ENCODE measurements around the gene ZCCHC17.

ZCCHC17 gene

DNA sequence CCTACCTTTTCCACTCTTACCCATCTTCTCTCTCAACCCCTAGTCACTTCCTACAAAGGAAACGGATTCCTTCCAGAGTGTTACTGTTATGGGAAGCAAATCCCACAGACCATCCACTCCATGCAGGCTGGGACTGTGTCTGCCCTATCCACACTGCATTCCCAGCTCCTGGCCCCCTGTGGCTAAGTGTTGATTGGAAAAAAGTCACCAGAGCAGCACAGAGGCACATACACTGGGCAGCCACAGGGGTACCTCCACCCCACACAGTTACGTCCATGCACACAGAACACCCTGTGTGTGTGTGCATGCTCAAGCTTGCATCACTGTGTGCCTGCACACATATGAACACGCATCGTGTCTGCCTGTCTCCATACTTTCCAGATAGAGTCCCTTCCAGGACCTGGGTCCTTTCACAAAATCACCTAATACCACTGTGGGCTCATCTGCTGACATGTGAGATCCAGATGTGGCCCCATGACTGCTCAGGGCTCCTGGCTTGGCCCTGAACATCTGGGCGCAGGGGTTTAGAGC, 112.0 kb downstream of the ZCCHC17 start:
- TF ChIP-seq, protein P1, sequence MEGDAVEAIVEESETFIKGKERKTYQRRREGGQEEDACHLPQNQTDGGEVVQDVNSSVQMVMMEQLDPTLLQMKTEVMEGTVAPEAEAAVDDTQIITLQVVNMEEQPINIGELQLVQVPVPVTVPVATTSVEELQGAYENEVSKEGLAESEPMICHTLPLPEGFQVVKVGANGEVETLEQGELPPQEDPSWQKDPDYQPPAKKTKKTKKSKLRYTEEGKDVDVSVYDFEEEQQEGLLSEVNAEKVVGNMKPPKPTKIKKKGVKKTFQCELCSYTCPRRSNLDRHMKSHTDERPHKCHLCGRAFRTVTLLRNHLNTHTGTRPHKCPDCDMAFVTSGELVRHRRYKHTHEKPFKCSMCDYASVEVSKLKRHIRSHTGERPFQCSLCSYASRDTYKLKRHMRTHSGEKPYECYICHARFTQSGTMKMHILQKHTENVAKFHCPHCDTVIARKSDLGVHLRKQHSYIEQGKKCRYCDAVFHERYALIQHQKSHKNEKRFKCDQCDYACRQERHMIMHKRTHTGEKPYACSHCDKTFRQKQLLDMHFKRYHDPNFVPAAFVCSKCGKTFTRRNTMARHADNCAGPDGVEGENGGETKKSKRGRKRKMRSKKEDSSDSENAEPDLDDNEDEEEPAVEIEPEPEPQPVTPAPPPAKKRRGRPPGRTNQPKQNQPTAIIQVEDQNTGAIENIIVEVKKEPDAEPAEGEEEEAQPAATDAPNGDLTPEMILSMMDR (IDR thresholded peaks at IDR 0.05; ENCODE audit: low read depth, low read length) = no peak
- TF ChIP-seq POLR2A (IDR thresholded peaks at IDR 0.05; ENCODE audit: extremely low read depth, insufficient read length) (no peak), MYC (IDR thresholded peaks at IDR 0.05; ENCODE audit: low read depth, low read length) (no peak)
- TF ChIP-seq, protein P2, sequence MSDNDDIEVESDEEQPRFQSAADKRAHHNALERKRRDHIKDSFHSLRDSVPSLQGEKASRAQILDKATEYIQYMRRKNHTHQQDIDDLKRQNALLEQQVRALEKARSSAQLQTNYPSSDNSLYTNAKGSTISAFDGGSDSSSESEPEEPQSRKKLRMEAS (IDR thresholded peaks at IDR 0.05; ENCODE audit: low read depth, low read length) = no peak
- DNase-seq (ENCODE audit: low read depth) = no peak
- no peak overlapping the region for H3K4me3 ChIP-seq (ENCODE audit: low read depth, low read length)

DNA sequence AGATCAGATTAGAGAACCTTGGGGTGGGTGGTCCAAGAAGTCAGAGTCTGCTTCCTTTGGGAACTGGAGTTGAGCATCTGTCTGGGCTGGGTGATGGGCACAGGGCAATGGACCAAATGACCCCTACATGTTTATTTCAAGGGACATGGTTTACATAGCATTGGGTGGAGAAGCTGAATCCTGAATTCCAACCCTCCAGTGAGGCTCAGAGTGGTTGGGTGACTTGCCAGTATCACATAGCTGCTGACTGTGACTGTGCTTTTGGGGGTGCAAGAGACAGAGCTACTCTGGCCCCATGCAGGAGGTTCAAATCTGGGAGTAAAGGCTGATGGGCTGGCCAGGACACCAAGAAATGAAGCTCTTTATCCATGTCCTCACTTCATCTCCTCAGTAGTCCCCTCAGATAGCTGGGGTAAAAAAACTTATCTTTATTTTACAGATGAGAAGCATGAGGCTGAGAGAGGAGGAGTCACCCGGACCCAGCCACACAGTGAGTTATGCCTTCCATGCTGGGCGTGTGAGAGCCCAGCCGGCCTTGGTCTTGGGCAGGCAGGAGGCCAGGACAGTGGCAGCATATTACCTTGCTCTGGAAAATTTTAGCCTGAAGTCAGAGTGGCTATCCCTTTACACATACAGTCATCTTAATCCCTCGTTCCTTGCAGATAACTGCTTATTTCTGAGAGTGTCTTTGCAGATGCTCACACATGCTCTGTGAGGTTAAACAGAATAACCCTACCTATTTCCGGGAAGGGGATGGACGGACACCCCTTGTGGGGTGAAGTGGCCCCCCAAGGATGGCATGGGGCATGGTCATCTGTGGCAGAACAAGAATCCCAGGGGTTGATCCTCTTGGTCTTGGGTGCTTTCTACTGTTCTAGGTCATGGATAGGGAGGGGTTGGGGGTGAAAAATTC, 113.4 kb downstream of the ZCCHC17 start:
- H3K4me3 ChIP-seq (ENCODE audit: low read depth, low read length) = no peak overlapping the region
- DNase-seq (ENCODE audit: low read depth) = no peak
- TF ChIP-seq, protein P1 (IDR thresholded peaks at IDR 0.05; ENCODE audit: low read depth, low read length) = no peak
- TF ChIP-seq MYC (IDR thresholded peaks at IDR 0.05; ENCODE audit: low read depth, low read length) = no peak
- TF ChIP-seq, protein P2 (IDR thresholded peaks at IDR 0.05; ENCODE audit: low read depth, low read length) = no peak
- TF ChIP-seq POLR2A (IDR thresholded peaks at IDR 0.05; ENCODE audit: extremely low read depth, insufficient read length) = no peak

DNA sequence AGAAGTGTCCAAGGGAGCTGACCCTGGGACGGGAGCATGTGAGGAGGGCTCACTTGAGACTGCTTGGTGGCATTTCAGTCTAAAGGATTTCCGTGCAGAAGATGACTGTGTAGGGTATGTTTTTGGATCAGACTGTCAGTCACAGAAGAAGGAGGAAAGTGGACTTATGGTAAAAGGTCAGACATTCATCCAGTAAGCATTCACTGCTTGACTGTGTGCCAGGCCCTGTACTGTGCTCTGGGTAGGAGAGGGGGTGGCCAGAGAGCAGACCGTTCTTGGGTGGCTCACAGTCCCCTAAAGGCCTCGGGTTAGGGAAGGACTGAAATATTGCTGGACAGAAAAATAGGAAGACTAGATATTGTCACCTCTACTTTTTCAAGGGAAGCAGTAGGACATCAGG, 114.0 kb downstream of the ZCCHC17 start:
- no peak for DNase-seq (ENCODE audit: low read depth)
- TF ChIP-seq, protein P1 (IDR thresholded peaks at IDR 0.05; ENCODE audit: low read depth, low read length) = no peak
- no peak for TF ChIP-seq POLR2A (IDR thresholded peaks at IDR 0.05; ENCODE audit: extremely low read depth, insufficient read length)
- TF ChIP-seq MYC (IDR thresholded peaks at IDR 0.05; ENCODE audit: low read depth, low read length) = no peak
- TF ChIP-seq, protein P2 (IDR thresholded peaks at IDR 0.05; ENCODE audit: low read depth, low read length) = no peak
- no peak overlapping the region for H3K4me3 ChIP-seq (ENCODE audit: low read depth, low read length)

DNA sequence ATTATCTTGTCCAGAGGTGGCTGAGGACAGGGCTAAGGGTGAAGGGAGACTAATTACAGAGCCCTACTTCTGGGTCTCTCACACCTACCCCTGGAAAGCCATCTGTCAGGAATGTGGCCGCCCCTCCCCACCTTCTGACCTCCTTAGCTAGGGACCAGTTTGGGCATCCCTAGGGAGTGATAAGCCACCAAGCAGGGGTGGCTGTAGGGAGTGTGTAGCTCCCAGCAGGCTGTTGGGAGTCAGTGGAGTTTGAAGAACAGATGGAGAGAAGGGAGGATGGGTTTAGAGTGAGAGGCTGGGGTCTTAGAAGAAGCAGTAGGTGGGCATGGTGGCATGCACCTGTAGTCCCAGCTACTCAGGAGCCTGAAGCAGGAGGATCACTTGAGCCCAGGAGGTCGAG, 115.4 kb downstream of the ZCCHC17 start:
- TF ChIP-seq, protein P1 (IDR thresholded peaks at IDR 0.05; ENCODE audit: low read depth, low read length) = no peak
- no peak for TF ChIP-seq MYC (IDR thresholded peaks at IDR 0.05; ENCODE audit: low read depth, low read length)
- no peak for TF ChIP-seq POLR2A (IDR thresholded peaks at IDR 0.05; ENCODE audit: extremely low read depth, insufficient read length)
- TF ChIP-seq, protein P2 (IDR thresholded peaks at IDR 0.05; ENCODE audit: low read depth, low read length) = no peak
- H3K4me3 ChIP-seq (ENCODE audit: low read depth, low read length) = no peak overlapping the region
- DNase-seq (ENCODE audit: low read depth) = no peak

DNA sequence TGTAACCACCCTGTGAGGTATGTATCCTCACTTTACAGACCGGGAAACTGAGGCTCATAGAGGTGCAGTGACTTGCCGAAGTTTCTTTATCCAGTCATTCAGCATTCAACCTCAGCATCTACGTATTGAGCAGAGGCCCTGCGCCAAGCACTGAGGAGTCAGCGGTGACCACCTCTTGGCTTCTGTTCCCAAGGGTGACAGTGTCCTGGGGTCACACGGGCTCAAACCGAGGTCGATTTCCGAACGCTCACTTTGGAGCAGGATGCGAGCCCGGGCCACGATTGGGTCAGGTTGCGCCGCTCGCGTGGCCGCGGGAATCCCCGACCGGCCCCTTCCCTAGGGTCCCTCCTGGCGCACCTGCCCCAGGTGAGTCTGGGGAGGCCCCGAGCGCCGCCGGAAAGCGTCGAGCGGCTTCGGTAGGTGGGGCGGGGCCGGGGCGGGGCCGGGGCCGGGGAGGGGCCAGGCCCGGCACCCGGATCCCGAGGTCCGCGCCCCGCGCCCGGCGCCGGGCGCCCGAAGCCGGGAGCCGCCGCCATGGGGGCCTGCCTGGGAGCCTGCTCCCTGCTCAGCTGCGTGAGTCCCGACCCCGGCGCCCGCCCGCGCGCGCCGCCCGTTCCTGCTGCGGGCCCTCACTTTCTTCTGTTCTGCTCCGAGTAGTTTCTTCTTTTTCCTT, 116.0 kb downstream of the ZCCHC17 start, which contains the start of gene SERINC2:
Gene SERINC2, plus strand, starts transcription at position 482 of the 673 bp plus-strand sequence. Its CDS starts 53 bp downstream, at position 535.
- DNase-seq (ENCODE audit: low read depth) = peak; percentile 34
- peak within 1 kb of the TSS; percentile 47 for H3K4me3 ChIP-seq (ENCODE audit: low read depth, low read length)
- TF ChIP-seq POLR2A (IDR thresholded peaks at IDR 0.05; ENCODE audit: extremely low read depth, insufficient read length) = no peak
- TF ChIP-seq, protein P1 (IDR thresholded peaks at IDR 0.05; ENCODE audit: low read depth, low read length) = no peak
- no peak for TF ChIP-seq MYC (IDR thresholded peaks at IDR 0.05; ENCODE audit: low read depth, low read length)
- TF ChIP-seq, protein P2 (IDR thresholded peaks at IDR 0.05; ENCODE audit: low read depth, low read length) = no peak

Measured in NB4 (cell line).